H1 (cell line): ENCODE results near the gene HLA-DRB1.

Experiments
- EZH2 ChIP-seq: fragments of 200-600 bp; sonication (generic); IDR thresholded peaks from 2 replicates; pipeline ENCODE4 v1.7.1; 2012; ENCODE audit warnings: low read depth, mild to moderate bottlenecking, moderate library complexity, low read length, inconsistent platforms; ENCODE audit not compliant: severe bottlenecking
- POLR2AphosphoS5 ChIP-seq: IDR thresholded peaks from 2 replicates; pipeline ENCODE4 v1.6.1; 2011; ENCODE audit warnings: low read depth, low read length
- RFX5 ChIP-seq: IDR thresholded peaks from 2 replicates; pipeline ENCODE4 v1.6.1; 2011; ENCODE audit warnings: low read depth, low read length, improper control_type of control experiment, borderline replicate concordance
- TF ChIP-seq, protein P1 (sequence below), 3 experiments: IDR thresholded peaks; 1 replicate in 2 of 3; 2 replicates in 1 of 3; pipeline versions ENCODE4 v1.5.1 to v1.6.1; 2011; ENCODE audit warnings: low read length in 3 of 3, mild to moderate bottlenecking in 3 of 3, inconsistent platforms in 2 of 3, low read depth in 1 of 3, moderate library complexity in 1 of 3; ENCODE audit not compliant: insufficient read depth in 1 of 3; ENCODE audit errors: control extremely low read depth in 1 of 3
- TF ChIP-seq, protein P2 (sequence below): IDR thresholded peaks from 2 replicates; pipeline ENCODE4 v1.6.1; 2012; ENCODE audit warnings: low read length, inconsistent platforms

DNA sequence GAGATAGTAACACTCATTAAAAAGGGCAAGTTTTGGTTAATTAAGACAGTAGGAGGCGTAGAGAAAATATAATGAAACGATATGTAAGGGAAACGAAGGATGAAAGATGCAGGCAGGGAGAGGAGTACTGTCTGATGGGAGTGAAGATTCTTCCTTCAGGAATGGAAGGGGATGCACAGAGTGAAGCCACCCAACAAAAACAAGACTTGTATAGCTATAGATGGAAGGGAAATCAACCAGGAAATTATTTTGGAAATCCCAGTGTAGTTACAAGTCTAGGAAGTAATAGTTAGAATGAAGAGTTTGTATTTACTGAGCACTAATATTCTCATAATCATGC lies 19.7 kb upstream of the HLA-DRB1 start:
- TF ChIP-seq POLR2AphosphoS5 = no peak
- TF ChIP-seq, protein P1, sequence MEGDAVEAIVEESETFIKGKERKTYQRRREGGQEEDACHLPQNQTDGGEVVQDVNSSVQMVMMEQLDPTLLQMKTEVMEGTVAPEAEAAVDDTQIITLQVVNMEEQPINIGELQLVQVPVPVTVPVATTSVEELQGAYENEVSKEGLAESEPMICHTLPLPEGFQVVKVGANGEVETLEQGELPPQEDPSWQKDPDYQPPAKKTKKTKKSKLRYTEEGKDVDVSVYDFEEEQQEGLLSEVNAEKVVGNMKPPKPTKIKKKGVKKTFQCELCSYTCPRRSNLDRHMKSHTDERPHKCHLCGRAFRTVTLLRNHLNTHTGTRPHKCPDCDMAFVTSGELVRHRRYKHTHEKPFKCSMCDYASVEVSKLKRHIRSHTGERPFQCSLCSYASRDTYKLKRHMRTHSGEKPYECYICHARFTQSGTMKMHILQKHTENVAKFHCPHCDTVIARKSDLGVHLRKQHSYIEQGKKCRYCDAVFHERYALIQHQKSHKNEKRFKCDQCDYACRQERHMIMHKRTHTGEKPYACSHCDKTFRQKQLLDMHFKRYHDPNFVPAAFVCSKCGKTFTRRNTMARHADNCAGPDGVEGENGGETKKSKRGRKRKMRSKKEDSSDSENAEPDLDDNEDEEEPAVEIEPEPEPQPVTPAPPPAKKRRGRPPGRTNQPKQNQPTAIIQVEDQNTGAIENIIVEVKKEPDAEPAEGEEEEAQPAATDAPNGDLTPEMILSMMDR (IDR thresholded peaks at IDR 0.05; ENCODE audit: control extremely low read depth in 1 of 3, insufficient read depth in 1 of 3, low read depth in 1 of 3, low read length in 3 of 3) = no peak
- TF ChIP-seq, protein P2, sequence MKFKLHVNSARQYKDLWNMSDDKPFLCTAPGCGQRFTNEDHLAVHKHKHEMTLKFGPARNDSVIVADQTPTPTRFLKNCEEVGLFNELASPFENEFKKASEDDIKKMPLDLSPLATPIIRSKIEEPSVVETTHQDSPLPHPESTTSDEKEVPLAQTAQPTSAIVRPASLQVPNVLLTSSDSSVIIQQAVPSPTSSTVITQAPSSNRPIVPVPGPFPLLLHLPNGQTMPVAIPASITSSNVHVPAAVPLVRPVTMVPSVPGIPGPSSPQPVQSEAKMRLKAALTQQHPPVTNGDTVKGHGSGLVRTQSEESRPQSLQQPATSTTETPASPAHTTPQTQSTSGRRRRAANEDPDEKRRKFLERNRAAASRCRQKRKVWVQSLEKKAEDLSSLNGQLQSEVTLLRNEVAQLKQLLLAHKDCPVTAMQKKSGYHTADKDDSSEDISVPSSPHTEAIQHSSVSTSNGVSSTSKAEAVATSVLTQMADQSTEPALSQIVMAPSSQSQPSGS = no peak
- TF ChIP-seq RFX5 = no peak
- TF ChIP-seq EZH2 = no peak
